OCI-LY1 (cell line): ENCODE results near the gene RHOT1.

Source experiments
- H2AFZ ChIP-seq: fragments of 200-600 bp; sonication (generic), shearing (Covaris generic); 2 replicates; pipeline ENCODE4 v1.6.0; 2014; ENCODE audit warnings: antibody characterized with exemption, mild to moderate bottlenecking, low read length
- H3F3A ChIP-seq: fragments of 200-600 bp; sonication (generic), shearing (Covaris generic); 2 replicates; pipeline ENCODE4 v1.6.0; 2014; ENCODE audit warnings: mild to moderate bottlenecking, antibody characterized with exemption, low read length, moderate library complexity; ENCODE audit not compliant: insufficient read depth
- H3K27ac ChIP-seq: fragments of 200-600 bp; sonication (generic); 2 replicates; pipeline ENCODE4 v1.5.1; 2014; ENCODE audit warnings: low read length, mixed run types, mild to moderate bottlenecking, low read depth; ENCODE audit not compliant: poor library complexity, severe bottlenecking
- H3K27me3 ChIP-seq: fragments of 200-600 bp; sonication (generic); 2 replicates; pipeline ENCODE4 v1.6.0; 2014; ENCODE audit warnings: antibody characterized with exemption, mild to moderate bottlenecking, low read length, moderate library complexity; ENCODE audit not compliant: insufficient read depth
- H3K36me3 ChIP-seq: fragments of 200-600 bp; sonication (generic); 2 replicates; pipeline ENCODE4 v1.6.1; 2014; ENCODE audit warnings: mild to moderate bottlenecking, antibody characterized with exemption, low read length, moderate library complexity, mixed read lengths; ENCODE audit not compliant: insufficient read depth
- H3K4me1 ChIP-seq: fragments of 200-600 bp; sonication (generic); 2 replicates; pipeline ENCODE4 v1.5.1; 2014; ENCODE audit warnings: mild to moderate bottlenecking, low read length, moderate library complexity; ENCODE audit not compliant: insufficient read depth, severe bottlenecking
- H3K4me2 ChIP-seq: fragments of 200-600 bp; sonication (generic), shearing (Covaris generic); 2 replicates; pipeline ENCODE4 v1.6.1; 2014; ENCODE audit warnings: low read length
- H3K4me3 ChIP-seq: fragments of 200-600 bp; sonication (generic); 2 replicates; pipeline ENCODE4 v1.5.1; 2014; ENCODE audit warnings: low read length, low read depth, mild to moderate bottlenecking, mixed read lengths; ENCODE audit not compliant: poor library complexity, severe bottlenecking
- H3K79me2 ChIP-seq: fragments of 200-600 bp; shearing (Covaris generic); 2 replicates; pipeline ENCODE4 v1.6.1; 2016; ENCODE audit warnings: mixed run types, low read length, mixed read lengths; ENCODE audit not compliant: insufficient read depth
- H3K9ac ChIP-seq: fragments of 200-600 bp; sonication (generic), shearing (Covaris generic); 2 replicates; pipeline ENCODE4 v1.6.1; 2014; ENCODE audit warnings: mild to moderate bottlenecking, low read length, mixed read lengths
- H3K9me2 ChIP-seq: fragments of 200-600 bp; sonication (generic), shearing (Covaris generic); 2 replicates; pipeline ENCODE4 v1.6.1; 2014; ENCODE audit warnings: low read depth, mild to moderate bottlenecking, low read length, mixed read lengths
- H3K9me3 ChIP-seq: fragments of 200-600 bp; shearing (Covaris generic); 2 replicates; pipeline ENCODE4 v1.6.1; 2014; ENCODE audit warnings: low read length, mixed read lengths
- H4K20me1 ChIP-seq: fragments of 200-600 bp; sonication (generic), shearing (Covaris generic); 2 replicates; pipeline ENCODE4 v1.6.0; 2016; ENCODE audit warnings: mild to moderate bottlenecking, low read length; ENCODE audit not compliant: insufficient read depth
- EZH2 ChIP-seq: fragments of 200-600 bp; sonication (generic), shearing (Covaris generic); IDR thresholded peaks from 2 replicates; pipeline ENCODE4 v1.8.0; 2017; ENCODE audit warnings: borderline replicate concordance, mixed run types, mild to moderate bottlenecking, antibody characterized with exemption, low read length, moderate library complexity, mixed read lengths
- TF ChIP-seq, protein P1 (sequence below): fragments of 200-600 bp; sonication (generic), shearing (Covaris generic); IDR thresholded peaks from 2 replicates; pipeline ENCODE4 v1.5.1; 2017; ENCODE audit warnings: mild to moderate bottlenecking, antibody characterized with exemption, low read length, moderate library complexity, mixed read lengths

RHOT1 gene

DNA sequence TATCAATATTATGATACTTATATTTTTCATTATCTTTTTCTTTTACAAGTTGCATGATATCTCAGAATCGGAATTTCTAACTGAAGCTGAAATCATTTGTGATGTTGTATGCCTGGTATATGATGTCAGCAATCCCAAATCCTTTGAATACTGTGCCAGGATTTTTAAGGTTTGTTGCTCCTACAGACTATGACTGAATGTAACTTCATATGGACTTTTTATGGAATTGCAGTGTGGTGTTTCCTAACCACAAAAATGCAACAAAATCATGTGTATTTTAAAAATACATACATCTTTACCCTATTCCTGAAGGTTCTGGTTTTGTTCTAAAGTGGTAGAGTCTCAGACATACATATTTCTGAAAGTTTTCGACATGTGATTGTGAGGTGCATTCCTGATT is 64.6 kb downstream of the RHOT1 start:
- H3K4me2 ChIP-seq, result no peak overlapping the region
- H3K27ac ChIP-seq, result no peak overlapping the region
- no peak overlapping the region for H2AFZ ChIP-seq
- H3K27me3 ChIP-seq, result no peaks in the 10 kb centered on the region
- no peaks in the 10 kb centered on the region for H4K20me1 ChIP-seq
- no peaks in the 10 kb centered on the region for H3K79me2 ChIP-seq
- no peak for TF ChIP-seq EZH2
- TF ChIP-seq, protein P1, sequence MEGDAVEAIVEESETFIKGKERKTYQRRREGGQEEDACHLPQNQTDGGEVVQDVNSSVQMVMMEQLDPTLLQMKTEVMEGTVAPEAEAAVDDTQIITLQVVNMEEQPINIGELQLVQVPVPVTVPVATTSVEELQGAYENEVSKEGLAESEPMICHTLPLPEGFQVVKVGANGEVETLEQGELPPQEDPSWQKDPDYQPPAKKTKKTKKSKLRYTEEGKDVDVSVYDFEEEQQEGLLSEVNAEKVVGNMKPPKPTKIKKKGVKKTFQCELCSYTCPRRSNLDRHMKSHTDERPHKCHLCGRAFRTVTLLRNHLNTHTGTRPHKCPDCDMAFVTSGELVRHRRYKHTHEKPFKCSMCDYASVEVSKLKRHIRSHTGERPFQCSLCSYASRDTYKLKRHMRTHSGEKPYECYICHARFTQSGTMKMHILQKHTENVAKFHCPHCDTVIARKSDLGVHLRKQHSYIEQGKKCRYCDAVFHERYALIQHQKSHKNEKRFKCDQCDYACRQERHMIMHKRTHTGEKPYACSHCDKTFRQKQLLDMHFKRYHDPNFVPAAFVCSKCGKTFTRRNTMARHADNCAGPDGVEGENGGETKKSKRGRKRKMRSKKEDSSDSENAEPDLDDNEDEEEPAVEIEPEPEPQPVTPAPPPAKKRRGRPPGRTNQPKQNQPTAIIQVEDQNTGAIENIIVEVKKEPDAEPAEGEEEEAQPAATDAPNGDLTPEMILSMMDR, result no peak
- H3K9me3 ChIP-seq, result no peaks in the 10 kb centered on the region
- no peak overlapping the region for H3K9ac ChIP-seq
- H3K9me2 ChIP-seq, result no peaks in the 10 kb centered on the region
- H3K4me1 ChIP-seq, result no peaks in the 10 kb centered on the region
- H3K36me3 ChIP-seq, result peaks cover 42% of the 10 kb centered on the region; the same call in 1 of the 2 replicates
- no peak overlapping the region for H3K4me3 ChIP-seq
- no peaks in the 10 kb centered on the region for H3F3A ChIP-seq

DNA sequence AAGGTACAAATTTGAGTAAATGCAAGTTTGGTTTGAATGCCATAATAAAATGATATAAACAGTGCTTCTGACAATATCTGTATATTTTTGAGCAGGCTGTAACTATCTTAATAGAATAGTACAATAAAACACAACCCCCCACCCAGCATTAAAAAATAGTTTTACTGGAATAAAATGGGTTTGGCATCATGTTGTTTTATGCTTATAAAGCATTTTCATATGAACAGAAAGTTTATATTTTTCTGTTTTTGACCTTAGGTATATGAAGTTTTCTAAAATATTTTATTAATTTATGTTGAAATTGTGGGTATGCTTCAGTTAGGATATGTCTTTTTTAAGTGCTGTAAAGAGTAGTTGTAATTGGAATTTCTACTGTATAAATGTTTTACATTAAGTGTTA is 66.1 kb downstream of the RHOT1 start:
- no peaks in the 10 kb centered on the region for H3F3A ChIP-seq
- H3K27me3 ChIP-seq, result no peaks in the 10 kb centered on the region

DNA sequence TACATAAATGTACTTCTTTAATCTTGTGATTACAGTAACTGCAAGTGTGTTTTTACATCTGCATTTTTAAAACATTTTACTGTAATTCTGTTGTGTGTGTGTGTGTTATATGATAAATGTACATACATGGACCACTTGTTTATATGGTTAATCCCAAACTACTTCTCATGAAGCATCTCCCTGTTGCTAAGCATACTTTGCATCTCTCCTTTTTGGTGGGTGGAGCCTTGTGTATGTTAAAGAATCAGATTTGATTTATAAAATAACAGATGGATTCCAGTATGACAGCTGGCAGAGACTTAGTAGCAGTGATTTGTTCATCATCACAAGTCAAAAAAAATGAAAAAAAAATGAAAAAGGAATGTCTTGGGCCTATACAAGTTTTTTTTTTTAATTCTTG is 67.3 kb downstream of the RHOT1 start:
- Histone ChIP-seq H4K20me1 (no peaks in the 10 kb centered on the region), H3K27me3 (no peaks in the 10 kb centered on the region), H3K36me3 (peaks cover 41% of the 10 kb centered on the region; the same call in 1 of the 2 replicates), H2AFZ (no peak overlapping the region), H3K9me3 (no peaks in the 10 kb centered on the region), H3K4me1 (no peaks in the 10 kb centered on the region), H3K27ac (no peak overlapping the region), H3K4me3 (no peak overlapping the region), H3K4me2 (no peak overlapping the region), H3F3A (no peaks in the 10 kb centered on the region), H3K9me2 (no peaks in the 10 kb centered on the region), H3K79me2 (no peaks in the 10 kb centered on the region), H3K9ac (no peak overlapping the region)
- no peak for TF ChIP-seq EZH2
- TF ChIP-seq, protein P1, result no peak

More for the DNA sequence above, 66.1 kb downstream of the RHOT1 start:
- H2AFZ ChIP-seq, result no peak overlapping the region
- no peaks in the 10 kb centered on the region for H3K79me2 ChIP-seq
- H3K9ac ChIP-seq, result no peak overlapping the region
- H3K9me2 ChIP-seq, result no peaks in the 10 kb centered on the region
- no peaks in the 10 kb centered on the region for H3K9me3 ChIP-seq
- no peaks in the 10 kb centered on the region for H3K4me1 ChIP-seq
- no peak overlapping the region for H3K27ac ChIP-seq
- H3K36me3 ChIP-seq, result peaks cover 43% of the 10 kb centered on the region; the same call in 1 of the 2 replicates
- no peaks in the 10 kb centered on the region for H4K20me1 ChIP-seq
- H3K4me3 ChIP-seq, result no peak overlapping the region
- H3K4me2 ChIP-seq, result no peak overlapping the region
- no peak for TF ChIP-seq EZH2
- TF ChIP-seq, protein P1, result no peak
